Stimulated activated CD4-positive, alpha-beta T cell treated with anti-CD3 and anti-CD28 coated beads, TNF-alpha, amount 100 ng/mL, for 24 hours (primary cell): ENCODE measurements around the gene POU3F2.

Experiments used
- DNase-seq, 3 experiments: peaks; one replicate each; pipeline ENCODE4 v3.0.0-alpha.2; 2020; ENCODE audit warnings: low read depth in 3 of 3

The POU3F2 gene

DNA sequence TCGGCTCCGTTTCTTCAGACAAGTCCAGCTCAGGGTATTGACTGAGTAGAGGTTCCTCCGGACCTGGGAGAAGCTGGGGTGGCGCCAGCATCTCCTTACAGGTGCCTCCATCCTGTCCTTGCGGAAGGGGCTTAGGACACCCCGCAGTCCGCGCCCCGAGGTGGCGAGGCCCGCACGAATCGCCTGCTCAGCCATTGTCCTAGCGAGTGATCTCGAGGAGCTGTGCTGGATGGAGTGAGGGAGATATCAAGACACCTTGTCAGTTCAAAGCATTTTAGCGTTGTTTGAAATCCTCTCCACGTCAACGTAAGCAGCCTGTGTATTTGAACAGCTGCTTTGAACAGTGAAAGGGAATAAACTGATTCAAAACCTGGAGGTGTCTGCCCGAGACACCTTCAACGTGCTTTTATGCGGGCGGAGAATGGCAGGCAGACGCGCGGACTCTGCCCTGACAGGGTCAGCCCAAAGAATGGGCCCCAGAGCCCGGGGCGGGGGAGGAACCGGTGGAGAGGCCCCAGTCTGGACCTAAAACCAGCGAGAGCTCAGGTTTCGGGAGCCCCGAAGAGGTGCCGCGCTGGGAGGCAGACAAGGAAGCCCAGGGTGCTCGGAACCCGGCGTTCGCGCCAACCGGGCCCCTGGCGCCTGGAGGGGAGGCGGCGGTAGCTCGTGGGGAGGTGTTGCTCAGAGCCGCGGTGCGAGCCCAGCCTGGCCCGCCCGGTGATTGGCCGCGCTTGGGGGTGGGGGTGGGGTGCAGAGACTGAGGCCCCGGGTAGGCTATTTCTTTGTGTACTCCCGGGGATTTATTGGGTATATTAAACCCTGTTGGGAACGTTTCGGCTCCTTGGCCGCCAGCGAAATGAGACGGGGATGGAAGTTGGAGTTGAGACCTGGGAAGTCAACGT, 3.1 kb upstream of the POU3F2 start:
- DNase-seq: no peak

DNA sequence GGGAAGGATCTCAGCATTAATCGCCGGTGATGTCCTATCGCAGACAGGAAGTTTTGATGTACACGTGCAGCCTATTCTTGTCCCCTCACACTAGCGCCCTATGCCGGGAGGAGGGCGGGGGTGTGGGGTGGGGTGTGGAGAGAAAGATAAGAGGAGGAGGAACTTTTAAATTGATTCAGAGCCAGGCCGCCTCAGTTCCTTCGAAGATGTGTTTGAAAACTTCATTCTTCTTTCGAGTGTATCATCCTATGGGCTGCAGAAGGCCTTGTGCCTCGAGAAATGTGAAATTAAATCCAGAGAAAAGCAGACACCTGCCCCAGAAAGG, 2.5 kb upstream of the POU3F2 start:
- DNase-seq: no peak

- no peak for DNase-seq
Observed at GRCh38 chr6:98832284-98833056, 1.9 kb upstream of the POU3F2 start.

DNA sequence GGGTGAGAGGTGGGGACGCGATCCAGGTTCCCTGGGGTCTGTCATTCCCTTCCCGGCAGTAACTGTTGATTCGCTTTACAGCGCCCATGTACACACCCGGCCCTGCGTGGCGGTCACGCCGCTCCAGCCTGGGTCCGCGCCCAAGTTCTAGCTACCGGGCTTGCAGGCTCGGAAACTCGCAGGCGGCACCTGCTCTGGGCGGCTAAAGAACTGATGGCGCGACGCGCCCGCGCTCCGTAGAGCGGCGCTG, 1.4 kb upstream of the POU3F2 start:
- DNase-seq: no peak

DNA sequence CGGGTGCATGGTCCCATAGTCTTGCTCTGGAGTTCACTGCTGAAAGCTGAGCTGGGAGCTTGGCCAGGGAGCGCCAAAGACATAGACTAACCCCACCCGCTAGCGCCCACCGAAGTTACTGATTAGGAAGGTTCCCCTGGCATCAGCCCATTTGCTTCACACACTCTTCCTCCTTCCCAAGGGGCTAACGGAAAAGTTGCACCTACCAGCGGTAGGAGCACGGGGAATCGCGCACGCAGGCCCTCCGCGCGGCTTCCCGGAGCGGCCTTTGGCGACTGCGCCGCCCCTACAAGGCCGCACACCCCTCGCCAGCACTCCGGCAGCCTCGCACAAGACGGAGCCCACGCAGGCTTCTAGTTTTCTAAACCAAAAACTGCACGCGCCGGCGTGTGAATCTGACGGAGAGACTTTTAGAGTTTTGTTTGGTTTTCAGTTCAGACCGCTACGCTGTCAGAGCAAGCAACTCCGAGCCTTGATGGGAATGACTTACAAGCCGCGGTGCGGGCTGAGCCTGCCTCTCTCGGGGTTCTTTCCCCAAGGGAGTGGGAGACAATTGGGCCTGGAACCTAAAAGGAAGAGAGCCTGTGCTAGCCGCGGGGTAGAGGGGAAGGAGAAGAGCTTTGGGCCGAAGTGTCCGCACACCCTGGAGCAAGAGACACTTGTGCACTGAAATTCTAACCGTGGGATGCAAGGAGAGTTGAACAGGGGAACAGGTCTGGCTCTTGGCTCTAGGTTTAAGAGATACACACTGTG, 891 bp upstream of the POU3F2 start:
- no peak for DNase-seq

DNA sequence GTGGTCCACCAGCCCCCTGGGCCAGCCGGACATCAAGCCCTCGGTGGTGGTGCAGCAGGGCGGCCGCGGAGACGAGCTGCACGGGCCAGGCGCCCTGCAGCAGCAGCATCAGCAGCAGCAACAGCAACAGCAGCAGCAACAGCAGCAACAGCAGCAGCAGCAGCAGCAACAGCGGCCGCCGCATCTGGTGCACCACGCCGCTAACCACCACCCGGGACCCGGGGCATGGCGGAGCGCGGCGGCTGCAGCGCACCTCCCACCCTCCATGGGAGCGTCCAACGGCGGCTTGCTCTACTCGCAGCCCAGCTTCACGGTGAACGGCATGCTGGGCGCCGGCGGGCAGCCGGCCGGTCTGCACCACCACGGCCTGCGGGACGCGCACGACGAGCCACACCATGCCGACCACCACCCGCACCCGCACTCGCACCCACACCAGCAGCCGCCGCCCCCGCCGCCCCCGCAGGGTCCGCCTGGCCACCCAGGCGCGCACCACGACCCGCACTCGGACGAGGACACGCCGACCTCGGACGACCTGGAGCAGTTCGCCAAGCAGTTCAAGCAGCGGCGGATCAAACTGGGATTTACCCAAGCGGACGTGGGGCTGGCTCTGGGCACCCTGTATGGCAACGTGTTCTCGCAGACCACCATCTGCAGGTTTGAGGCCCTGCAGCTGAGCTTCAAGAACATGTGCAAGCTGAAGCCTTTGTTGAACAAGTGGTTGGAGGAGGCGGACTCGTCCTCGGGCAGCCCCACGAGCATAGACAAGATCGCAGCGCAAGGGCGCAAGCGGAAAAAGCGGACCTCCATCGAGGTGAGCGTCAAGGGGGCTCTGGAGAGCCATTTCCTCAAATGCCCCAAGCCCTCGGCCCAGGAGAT, 1.0 kb downstream of the POU3F2 start:
- DNase-seq: no peak

- no peak for DNase-seq
Observed at GRCh38 chr6:98836025-98836961, 1.9 kb downstream of the POU3F2 start.

GRCh38 chr6:98836962-98837944, 2.9 kb downstream of the POU3F2 start:
- DNase-seq: no peak

DNA sequence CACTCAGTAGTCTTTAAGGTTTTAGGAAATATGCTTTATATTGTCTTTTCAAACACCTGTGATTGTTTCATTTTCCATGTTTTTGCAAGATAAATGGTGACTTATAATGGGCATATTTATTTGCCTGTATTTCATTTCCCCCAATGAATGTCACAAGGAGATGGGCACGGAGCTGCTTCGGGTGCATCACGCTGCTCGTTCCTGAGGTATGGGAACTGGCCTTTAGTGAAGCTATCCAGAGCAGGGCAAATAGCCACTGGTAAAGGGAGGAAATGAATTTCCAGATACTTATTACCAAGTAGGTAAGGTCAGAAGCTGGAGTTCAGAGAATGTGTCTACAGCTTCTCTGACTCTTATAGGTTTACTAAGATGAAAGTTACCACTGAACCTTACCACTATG, 3.7 kb downstream of the POU3F2 start:
- DNase-seq: no peak

DNA sequence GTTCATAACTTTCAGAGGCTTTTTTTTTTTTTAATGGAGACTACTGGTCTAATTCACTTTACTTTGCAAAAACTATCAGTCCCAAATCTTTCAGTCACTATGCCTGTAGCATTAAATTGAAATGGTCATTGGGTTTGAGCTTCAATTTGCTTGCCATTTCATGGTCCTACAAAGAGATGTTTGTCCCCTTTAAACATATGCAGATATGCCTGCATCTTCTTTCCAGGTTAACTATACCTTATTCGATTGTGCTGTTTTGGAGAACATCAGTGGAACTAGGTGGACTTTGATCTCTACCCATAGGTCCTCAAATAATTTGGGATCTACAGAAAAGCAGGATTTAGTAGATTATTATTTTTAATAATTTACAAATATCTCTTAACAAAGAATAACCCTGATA, 4.6 kb downstream of the POU3F2 start:
- no peak for DNase-seq

- DNase-seq: no peak
Observed at GRCh38 chr6:98839781-98840361, 5.5 kb downstream of the POU3F2 start.

DNA sequence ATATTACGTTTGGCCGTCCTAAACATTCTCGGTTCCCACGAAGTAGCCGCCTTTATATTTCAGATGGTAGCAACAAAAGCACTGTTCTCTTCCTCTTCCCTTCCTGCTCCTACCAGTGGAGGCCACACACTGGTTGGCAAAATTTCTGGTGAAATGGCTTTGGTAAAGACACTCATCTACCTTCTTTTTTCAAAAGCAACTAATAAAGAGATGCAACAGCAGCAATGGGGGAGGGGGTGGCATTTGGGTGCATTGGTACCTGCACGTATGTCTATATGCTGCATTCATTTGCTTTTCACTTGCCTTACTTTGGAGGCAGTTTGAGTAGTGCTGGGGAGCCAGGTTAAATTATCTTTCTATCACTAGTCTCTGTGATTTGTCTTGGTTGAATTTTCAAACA, 6.0 kb downstream of the POU3F2 start:
- DNase-seq: no peak

DNA sequence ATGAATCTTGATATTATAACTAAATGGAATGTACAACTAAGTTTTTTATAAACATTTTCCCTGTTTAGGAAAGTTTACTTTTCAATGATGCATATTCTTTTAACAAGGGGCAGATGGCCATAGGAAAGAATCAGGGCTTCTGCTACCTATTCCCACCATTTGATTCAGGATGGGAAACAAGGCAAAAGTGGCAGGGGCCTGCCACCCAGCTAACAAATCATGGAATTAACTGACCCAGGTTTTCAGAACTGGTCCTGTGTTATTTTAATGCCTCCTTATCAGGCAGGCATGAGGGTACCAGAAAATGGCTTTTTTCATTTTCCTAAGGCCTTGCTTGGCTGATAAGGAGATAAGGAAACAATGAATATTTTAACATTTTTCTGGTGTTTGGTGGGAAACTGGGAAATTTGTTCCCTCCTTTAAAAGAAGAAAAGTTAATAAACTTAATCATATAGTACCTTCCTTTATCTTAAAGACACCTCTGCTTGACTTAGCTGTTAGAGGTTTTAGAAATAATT, 6.7 kb downstream of the POU3F2 start:
- no peak for DNase-seq

- DNase-seq: no peak
Observed at GRCh38 chr6:98841621-98842341, 7.4 kb downstream of the POU3F2 start.

GRCh38 chr6:98842342-98843180, 8.2 kb downstream of the POU3F2 start:
- no peak for DNase-seq

- no peak for DNase-seq
Observed at GRCh38 chr6:98843271-98844243, 9.2 kb downstream of the POU3F2 start.
